WTC11 (cell line): ENCODE results near the gene EXOSC7. TPM values are rescaled to one million over a fixed set of nuclear protein-coding genes. Genes with fewer than 3 reads are reported as not detected.

Experiments
- ATAC-seq: fragments of 200-7000 bp; cut with Tn5 transposase; 2 replicates; pipeline ENCODE4 v1.10.0; 2021; ENCODE audit warnings: mild to moderate bottlenecking, moderate library complexity
- CTCF ChIA-PET: fragments of 300-600 bp; sonication (Branson Sonifier 250); formaldehyde crosslinking; loops from one replicate; lab custom pipeline; 2021; ENCODE audit warnings: antibody characterized with exemption; lab: Charles Lee
- POLR2A ChIA-PET: fragments of 350-600 bp; sonication (Branson Sonifier 250); formaldehyde crosslinking; loops from one replicate; lab custom pipeline; 2021; ENCODE audit warnings: antibody characterized with exemption; lab: Charles Lee
- DNase-seq: peaks from one replicate; pipeline ENCODE4 v3.0.0; 2021; ENCODE audit warnings: low spot score
- H3K27ac Mint-ChIP-seq: 2 replicates; pipeline ENCODE4 v1.8.0; 2021; ENCODE audit warnings: mixed read lengths
- H3K27me3 Mint-ChIP-seq: 2 replicates; pipeline ENCODE4 v1.8.0; 2021; ENCODE audit warnings: low read depth, mild to moderate bottlenecking, moderate library complexity, mixed read lengths
- H3K36me3 Mint-ChIP-seq: 2 replicates; pipeline ENCODE4 v1.8.0; 2021; ENCODE audit warnings: mixed read lengths
- H3K4me1 Mint-ChIP-seq: 2 replicates; pipeline ENCODE4 v1.8.0; 2022; ENCODE audit warnings: mixed read lengths
- H3K4me3 Mint-ChIP-seq: 2 replicates; pipeline ENCODE4 v1.8.0; 2021; ENCODE audit warnings: mild to moderate bottlenecking, moderate library complexity, mixed read lengths
- H3K9me3 Mint-ChIP-seq: 2 replicates; pipeline ENCODE4 v1.8.0; 2021; ENCODE audit warnings: mixed read lengths
- CDX4 ChIP-seq: fragments of 250-450 bp; sonication (Bioruptor Pico); IDR thresholded peaks from 2 replicates; pipeline ENCODE4 v1.9.0; 2021; ENCODE audit warnings: moderate library complexity, mild to moderate bottlenecking, inconsistent platforms, borderline replicate concordance
- CTCF ChIP-seq: fragments of 200-600 bp; IDR thresholded peaks from 2 replicates; pipeline ENCODE4 v1.8.0; 2022; ENCODE audit warnings: antibody characterized with exemption
- ELF4 ChIP-seq: sonication (generic); formaldehyde crosslinking; IDR thresholded peaks from 2 replicates; pipeline ENCODE4 v1.8.1; 2022; ENCODE audit warnings: low read depth, mild to moderate bottlenecking, moderate library complexity, missing genetic modification reagents
- FOXJ3 ChIP-seq: sonication (generic); formaldehyde crosslinking; IDR thresholded peaks from 2 replicates; pipeline ENCODE4 v1.9.0; 2021; ENCODE audit warnings: missing genetic modification reagents, mild to moderate bottlenecking, borderline replicate concordance
- FOXK1 ChIP-seq: sonication (generic); formaldehyde crosslinking; IDR thresholded peaks from 2 replicates; pipeline ENCODE4 v1.8.0; 2022; ENCODE audit warnings: mild to moderate bottlenecking, moderate library complexity, missing genetic modification reagents
- FOXP1 ChIP-seq: sonication (generic); formaldehyde crosslinking; IDR thresholded peaks from 2 replicates; pipeline ENCODE4 v1.8.0; 2022; ENCODE audit warnings: missing genetic modification reagents, mild to moderate bottlenecking, moderate library complexity, borderline replicate concordance
- FOXP4 ChIP-seq: sonication (generic); formaldehyde crosslinking; IDR thresholded peaks from 2 replicates; pipeline ENCODE4 v1.8.0; 2022; ENCODE audit warnings: mild to moderate bottlenecking, missing genetic modification reagents
- MXD4 ChIP-seq: fragments of 250-450 bp; sonication (Bioruptor Pico); IDR thresholded peaks from 2 replicates; pipeline ENCODE4 v1.8.0; 2021; ENCODE audit warnings: mild to moderate bottlenecking, moderate library complexity, borderline replicate concordance
- NFE2L1 ChIP-seq: sonication (generic); formaldehyde crosslinking; IDR thresholded peaks from 2 replicates; pipeline ENCODE4 v1.8.1; 2023; ENCODE audit warnings: missing genetic modification reagents
- NR2C2 ChIP-seq: sonication (generic); formaldehyde crosslinking; IDR thresholded peaks from 2 replicates; pipeline ENCODE4 v1.8.0; 2022; ENCODE audit warnings: mild to moderate bottlenecking, missing genetic modification reagents
- USF1 ChIP-seq: sonication (generic); formaldehyde crosslinking; IDR thresholded peaks from 2 replicates; pipeline ENCODE4 v1.8.0; 2022; ENCODE audit warnings: mild to moderate bottlenecking, missing genetic modification reagents
- USF2 ChIP-seq: sonication (generic); formaldehyde crosslinking; IDR thresholded peaks from 2 replicates; pipeline ENCODE4 v1.8.1; 2023; ENCODE audit warnings: mild to moderate bottlenecking, missing genetic modification reagents, moderate library complexity
- ZBTB43 ChIP-seq: sonication (generic); formaldehyde crosslinking; IDR thresholded peaks from 2 replicates; pipeline ENCODE4 v1.8.1; 2023; ENCODE audit warnings: mild to moderate bottlenecking, missing genetic modification reagents
- ZNF121 ChIP-seq: sonication (generic); formaldehyde crosslinking; IDR thresholded peaks from 2 replicates; pipeline ENCODE4 v1.8.0; 2023; ENCODE audit warnings: missing genetic modification reagents
- ZNF219 ChIP-seq: sonication (generic); formaldehyde crosslinking; IDR thresholded peaks from 2 replicates; pipeline ENCODE4 v1.8.0; 2023; ENCODE audit warnings: missing genetic modification reagents, mild to moderate bottlenecking, borderline replicate concordance
- ZNF263 ChIP-seq: sonication (generic); formaldehyde crosslinking; IDR thresholded peaks from 2 replicates; pipeline ENCODE4 v1.8.1; 2022; ENCODE audit warnings: low read depth, mild to moderate bottlenecking, moderate library complexity, missing genetic modification reagents
- ZNF512 ChIP-seq: sonication (generic); formaldehyde crosslinking; IDR thresholded peaks from 2 replicates; pipeline ENCODE4 v1.8.1; 2022; ENCODE audit warnings: missing genetic modification reagents, borderline replicate concordance
- total RNA-seq: library from RNA; stranded (reverse); gene quantifications from 3 replicates; pipeline ENCODE4 v1.2.3, GENCODE V29; 2021

Gene EXOSC7
- total RNA-seq, 1 experiment from 2014 or later: 85.7 TPM

- Mint-ChIP-seq H3K27me3 (peaks cover 15% of the 10 kb centered on the region), H3K9me3 (no peaks in the 10 kb centered on the region), H3K4me1 (no peaks in the 10 kb centered on the region), H3K36me3 (no peaks in the 10 kb centered on the region), H3K27ac (no peak overlapping the region), H3K4me3 (no peak overlapping the region)
- TF ChIP-seq ZNF263 (CRISPR knock-in tag) (no peak), ZNF512 (CRISPR knock-in tag) (no peak), NFE2L1 (CRISPR knock-in tag) (no peak), CDX4 (CRISPR knock-in tag) (no peak), FOXP1 (CRISPR knock-in tag) (no peak), ZBTB43 (CRISPR knock-in tag) (no peak), FOXP4 (CRISPR knock-in tag) (no peak), ELF4 (CRISPR knock-in tag) (no peak), MXD4 (CRISPR knock-in tag) (no peak), CTCF (no peak), NR2C2 (CRISPR knock-in tag) (no peak), ZNF121 (CRISPR knock-in tag) (no peak), ZNF219 (CRISPR knock-in tag) (no peak), FOXJ3 (CRISPR knock-in tag) (no peak), FOXK1 (CRISPR knock-in tag) (no peak), USF1 (CRISPR knock-in tag) (no peak), USF2 (no peak)
- no peak for ATAC-seq
- CTCF ChIA-PET: no interaction called here
- no peak for DNase-seq
- POLR2A ChIA-PET: no interaction called here
Observed at GRCh38 chr3:45024542-45025255, 48.7 kb downstream of the EXOSC7 start.
